Measurements from ENCODE around the gene USP7. TPM values are rescaled to one million over a fixed set of nuclear protein-coding genes. Genes with fewer than 3 reads are reported as not detected.

USP7 gene
- total and polyA plus RNA-seq, 4 donors = 19.7 to 174 (median 56.0) TPM

GRCh38 chr16:8887431-8887765 is 76.3 kb downstream of the USP7 start:
- TF ChIP-seq CTCF (IDR thresholded peaks at IDR 0.05; ENCODE audit: control extremely low read depth, extremely low read depth) = no peak
- no peaks in the 10 kb centered on the region for H3K27me3 ChIP-seq (ENCODE audit: control insufficient read depth in 3 of 3, insufficient read depth in 3 of 3, low read length in 2 of 3)
- no peak overlapping the region for H3K9ac ChIP-seq (ENCODE audit: insufficient read depth in 1 of 2, low read length in 2 of 2)
- no peak overlapping the region for H3K27ac ChIP-seq (ENCODE audit: low read depth in 1 of 2, low read length in 1 of 2)
- peak in 1 of 3 donors; percentile 10 for DNase-seq
- peaks cover 0 to 11% (median 0%) of the 10 kb centered on the region in 5 donors for H3K4me1 ChIP-seq (ENCODE audit: control insufficient read depth in 5 of 5, insufficient read depth in 5 of 5, low read length in 5 of 5)
- ATAC-seq (ENCODE audit: insufficient read depth, low FRiP score) = no peak
- no peaks in the 10 kb centered on the region for H3K9me3 ChIP-seq (ENCODE audit: control insufficient read depth in 4 of 4, insufficient read depth in 3 of 4, low read length in 3 of 4)
- 87 to 88% methylated on average over 6 of the region's 6 CpGs for WGBS, 2 donors
- no peak overlapping the region for H3K4me3 ChIP-seq
- H3K36me3 ChIP-seq (ENCODE audit: control insufficient read depth in 4 of 4, insufficient read depth in 4 of 4, low read length in 4 of 4) = peaks cover 4 to 36% (median 13%) of the 10 kb centered on the region in 4 donors

- ATAC-seq (ENCODE audit: insufficient read depth, low FRiP score) = no peak
- H3K4me3 ChIP-seq = no peak overlapping the region
- H3K9ac ChIP-seq (ENCODE audit: insufficient read depth in 1 of 2, low read length in 2 of 2) = no peak overlapping the region
Observed at GRCh38 chr16:8886593-8887430, 76.9 kb downstream of the USP7 start.

GRCh38 chr16:8885674-8886592 is 77.8 kb downstream of the USP7 start:
- peaks cover 0 to 11% (median 0%) of the 10 kb centered on the region in 5 donors for H3K4me1 ChIP-seq (ENCODE audit: control insufficient read depth in 5 of 5, insufficient read depth in 5 of 5, low read length in 5 of 5)
- H3K27me3 ChIP-seq (ENCODE audit: control insufficient read depth in 3 of 3, insufficient read depth in 3 of 3, low read length in 2 of 3) = no peaks in the 10 kb centered on the region
- no peak for TF ChIP-seq CTCF (IDR thresholded peaks at IDR 0.05; ENCODE audit: control extremely low read depth, extremely low read depth)
- WGBS, 2 donors = 18 to 19% methylated on average over 20 of the region's 20 CpGs
- DNase-seq = peak in 1 of 3 donors; percentile 18
- no peaks in the 10 kb centered on the region for H3K9me3 ChIP-seq (ENCODE audit: control insufficient read depth in 4 of 4, insufficient read depth in 3 of 4, low read length in 3 of 4)
- ATAC-seq (ENCODE audit: insufficient read depth, low FRiP score) = no peak
- H3K27ac ChIP-seq (ENCODE audit: low read depth in 1 of 2, low read length in 1 of 2) = no peak overlapping the region
- H3K4me3 ChIP-seq = no peak overlapping the region
- no peak overlapping the region for H3K9ac ChIP-seq (ENCODE audit: insufficient read depth in 1 of 2, low read length in 2 of 2)
- peaks cover 3 to 23% (median 9%) of the 10 kb centered on the region in 4 donors for H3K36me3 ChIP-seq (ENCODE audit: control insufficient read depth in 4 of 4, insufficient read depth in 4 of 4, low read length in 4 of 4)

More at GRCh38 chr16:8886593-8887430, 76.9 kb downstream of the USP7 start:
- no peak overlapping the region for H3K27ac ChIP-seq (ENCODE audit: low read depth in 1 of 2, low read length in 1 of 2)
- TF ChIP-seq CTCF (IDR thresholded peaks at IDR 0.05; ENCODE audit: control extremely low read depth, extremely low read depth) = no peak
- H3K4me1 ChIP-seq (ENCODE audit: control insufficient read depth in 5 of 5, insufficient read depth in 5 of 5, low read length in 5 of 5) = peaks cover 0 to 11% (median 0%) of the 10 kb centered on the region in 5 donors
- no peak for DNase-seq
- H3K36me3 ChIP-seq (ENCODE audit: control insufficient read depth in 4 of 4, insufficient read depth in 4 of 4, low read length in 4 of 4) = peaks cover 4 to 32% (median 11%) of the 10 kb centered on the region in 4 donors
- 74 to 75% methylated on average over 19 of the region's 19 CpGs for WGBS, 2 donors
- no peaks in the 10 kb centered on the region for H3K27me3 ChIP-seq (ENCODE audit: control insufficient read depth in 3 of 3, insufficient read depth in 3 of 3, low read length in 2 of 3)
- no peaks in the 10 kb centered on the region for H3K9me3 ChIP-seq (ENCODE audit: control insufficient read depth in 4 of 4, insufficient read depth in 3 of 4, low read length in 3 of 4)

Data from lung (tissue), 12 donors.